IMR-90 (cell line): ENCODE data around the gene FIBCD1.

ENCODE experiments used
- MAFK ChIP-seq: IDR thresholded peaks from 2 replicates; pipeline ENCODE4 v1.6.1; 2012; ENCODE audit warnings: low read depth, low read length, improper control_type of control experiment
- MXI1 ChIP-seq: IDR thresholded peaks from 2 replicates; pipeline ENCODE4 v1.6.1; 2012; ENCODE audit warnings: low read depth, mild to moderate bottlenecking, low read length, moderate library complexity, borderline replicate concordance
- NFE2L2 ChIP-seq: fragments of 150-350 bp; IDR thresholded peaks from 2 replicates; pipeline ENCODE4 v1.6.1; 2016; ENCODE audit warnings: low read depth, mild to moderate bottlenecking, low read length
- POLR2A ChIP-seq: IDR thresholded peaks from 2 replicates; pipeline ENCODE4 v1.6.1; 2012; ENCODE audit warnings: mild to moderate bottlenecking, low read depth, low read length
- TF ChIP-seq, protein P1 (sequence below): conservative IDR thresholded peaks from 2 replicates; pipeline ENCODE4 v1.5.1; 2012; ENCODE audit warnings: mild to moderate bottlenecking, low read depth, low read length, improper control_type of control experiment

DNA sequence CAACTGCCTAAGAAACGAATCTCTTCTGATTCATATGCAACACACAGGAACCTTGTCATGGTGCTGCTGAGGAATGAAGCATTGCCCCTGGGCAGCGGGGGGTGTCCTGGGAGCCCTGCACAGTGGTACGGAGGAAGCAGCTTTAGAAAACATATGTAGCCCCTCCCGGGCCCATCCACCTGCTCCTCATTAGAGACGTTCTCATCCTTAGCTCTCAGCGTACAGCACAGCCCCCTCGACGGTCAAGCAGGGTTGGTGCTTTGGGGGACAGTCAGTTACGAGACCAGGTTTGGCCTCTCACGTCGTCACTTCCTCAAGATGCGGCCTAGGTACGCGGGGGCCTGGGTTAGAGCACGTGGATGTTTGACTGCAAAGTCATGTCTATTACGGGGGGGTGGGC lies 41.5 kb upstream of the FIBCD1 start:
- TF ChIP-seq POLR2A = no peak
- no peak for TF ChIP-seq NFE2L2
- TF ChIP-seq, protein P1, sequence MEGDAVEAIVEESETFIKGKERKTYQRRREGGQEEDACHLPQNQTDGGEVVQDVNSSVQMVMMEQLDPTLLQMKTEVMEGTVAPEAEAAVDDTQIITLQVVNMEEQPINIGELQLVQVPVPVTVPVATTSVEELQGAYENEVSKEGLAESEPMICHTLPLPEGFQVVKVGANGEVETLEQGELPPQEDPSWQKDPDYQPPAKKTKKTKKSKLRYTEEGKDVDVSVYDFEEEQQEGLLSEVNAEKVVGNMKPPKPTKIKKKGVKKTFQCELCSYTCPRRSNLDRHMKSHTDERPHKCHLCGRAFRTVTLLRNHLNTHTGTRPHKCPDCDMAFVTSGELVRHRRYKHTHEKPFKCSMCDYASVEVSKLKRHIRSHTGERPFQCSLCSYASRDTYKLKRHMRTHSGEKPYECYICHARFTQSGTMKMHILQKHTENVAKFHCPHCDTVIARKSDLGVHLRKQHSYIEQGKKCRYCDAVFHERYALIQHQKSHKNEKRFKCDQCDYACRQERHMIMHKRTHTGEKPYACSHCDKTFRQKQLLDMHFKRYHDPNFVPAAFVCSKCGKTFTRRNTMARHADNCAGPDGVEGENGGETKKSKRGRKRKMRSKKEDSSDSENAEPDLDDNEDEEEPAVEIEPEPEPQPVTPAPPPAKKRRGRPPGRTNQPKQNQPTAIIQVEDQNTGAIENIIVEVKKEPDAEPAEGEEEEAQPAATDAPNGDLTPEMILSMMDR = no peak
- no peak for TF ChIP-seq MAFK
- no peak for TF ChIP-seq MXI1
